Ovary (tissue), 10 donors: Measurements from ENCODE around the gene APBA2. TPM values are rescaled to one million over a fixed set of nuclear protein-coding genes. Genes with fewer than 3 reads are reported as not detected.
A peak's percentile ranks its signal among the peaks of the same experiment; 100 is the strongest.
"Not testable (repeated sequence)": the region's sequence is repeated elsewhere in the genome, so short reads cannot be mapped to it uniquely, and the experiment has no call there.

Experiments
- DNase-seq, 5 donors: peaks; one replicate each; pipeline ENCODE4 v3.0.0-alpha.2; 2019 to 2020
- H3K27ac ChIP-seq, 2 donors: fragments of 200-600 bp; one replicate each; pipeline versions ENCODE4 v1.5.1 to v1.8.0; 2019 to 2022
- H3K27me3 ChIP-seq: fragments of 200-600 bp; one replicate; pipeline ENCODE4 v1.8.0; 2022
- H3K36me3 ChIP-seq: fragments of 200-600 bp; sonication (generic); one replicate; pipeline ENCODE4 v1.5.1; 2019
- H3K4me1 ChIP-seq: one replicate; pipeline ENCODE4 v1.8.1; 2013; ENCODE audit warnings: mild to moderate bottlenecking, moderate library complexity; ENCODE audit not compliant: insufficient read depth
- H3K4me3 ChIP-seq: fragments of 200-600 bp; sonication (generic); one replicate; pipeline ENCODE4 v1.5.1; 2017
- H3K9me3 ChIP-seq, 2 donors: fragments of 200-600 bp in 1 of 2; sonication (generic) in 1 of 2; one replicate each; pipeline versions ENCODE4 v1.5.1 to v1.8.1; 2013 to 2019; ENCODE audit warnings: mild to moderate bottlenecking in 1 of 2, moderate library complexity in 1 of 2
- POLR2A ChIP-seq: fragments of 450-650 bp; IDR thresholded peaks from one replicate; pipeline ENCODE4 v1.6.1; 2017; ENCODE audit warnings: antibody characterized with exemption, mild to moderate bottlenecking, moderate library complexity
- WGBS, 3 donors: extraction: QIAGEN DNeasy Blood & Tissue Kit in 1 of 3; methylation state at CpG; one replicate each; pipeline versions ENCODE4 v1.1.5 to v1.1.7; 2013 to 2017; 5-methylcytosine and 5-hydroxymethylcytosine counted together
- intact Hi-C, 4 donors: fragments of 100-400 bp; cut with DNase I; formaldehyde crosslinking; loops; one replicate each; pipeline versions ENCODE4 v1.11.0 to v1.15.1; 2022 to 2023
- long read RNA-seq, 3 donors: library from polyadenylated mRNA in 2 of 3; unstranded in 2 of 3; transcript quantifications; one replicate each; pipeline ENCODE4 v2.0.0 and lab custom pipeline, GENCODE V29; 2021 to 2026
- polyA plus RNA-seq, 2 donors: library from polyadenylated mRNA; stranded (reverse); fragments of 200-250 nt in 1 of 2; fragments of 350-450 nt in 1 of 2; fragmentation: Illumina TruSeq in 1 of 2; extraction: RNeasy Lipid Tissue Mini Kit (QIAGEN cat#74804) in 1 of 2; gene quantifications; one replicate each; pipeline ENCODE4 v1.2.3, GENCODE V29; 2013 to 2014
- total RNA-seq, 7 donors: library from RNA; depleted of rRNA in 2 of 7; stranded (reverse); fragments of >200 nt in 2 of 7; fragmentation: NEBNext Ultra II Directional in 3 of 7; extraction: Animal tissue kit (Norgen Biotek cat#: 25700) in 3 of 7; gene quantifications; one replicate each; pipeline versions ENCODE4 v1.1.0 to v1.2.4, GENCODE V29; 2016 to 2023
- donor health status: DM: no; HTN: no; CAD: no; lungs with moderate emphysema.
- donor health status: DM: no; HTN: no; CAD: no.
- donor health status: Bipolar disorder and iron deficiency.
- donor health status: DM: yes; HTN: yes; CAD: no.
- donor health status: DM: no; HTN: no; CAD: no.
- donor health status: DM: yes; HTN: yes; CAD: no.

APBA2 gene
- total RNA-seq, result 1 to 10 TPM in 5 of 7 donors, under 1 TPM in 2; 0.53 to 3.1 (median 1.1) TPM
- 1 to 10 TPM; 1.4 to 1.9 TPM for polyA plus RNA-seq
- long read RNA-seq, donor 1, partial matches to known transcripts, result 3 of 3 reads
- long read RNA-seq, donor 1, other reads (novel, unspliced or antisense), result 0 of 3 reads
- long read RNA-seq, donor 2, result 0 reads
- long read RNA-seq, donor 3, partial matches to known transcripts, result 1 of 2 reads
- long read RNA-seq, donor 3, other reads (novel, unspliced or antisense), result 1 of 2 reads

DNA sequence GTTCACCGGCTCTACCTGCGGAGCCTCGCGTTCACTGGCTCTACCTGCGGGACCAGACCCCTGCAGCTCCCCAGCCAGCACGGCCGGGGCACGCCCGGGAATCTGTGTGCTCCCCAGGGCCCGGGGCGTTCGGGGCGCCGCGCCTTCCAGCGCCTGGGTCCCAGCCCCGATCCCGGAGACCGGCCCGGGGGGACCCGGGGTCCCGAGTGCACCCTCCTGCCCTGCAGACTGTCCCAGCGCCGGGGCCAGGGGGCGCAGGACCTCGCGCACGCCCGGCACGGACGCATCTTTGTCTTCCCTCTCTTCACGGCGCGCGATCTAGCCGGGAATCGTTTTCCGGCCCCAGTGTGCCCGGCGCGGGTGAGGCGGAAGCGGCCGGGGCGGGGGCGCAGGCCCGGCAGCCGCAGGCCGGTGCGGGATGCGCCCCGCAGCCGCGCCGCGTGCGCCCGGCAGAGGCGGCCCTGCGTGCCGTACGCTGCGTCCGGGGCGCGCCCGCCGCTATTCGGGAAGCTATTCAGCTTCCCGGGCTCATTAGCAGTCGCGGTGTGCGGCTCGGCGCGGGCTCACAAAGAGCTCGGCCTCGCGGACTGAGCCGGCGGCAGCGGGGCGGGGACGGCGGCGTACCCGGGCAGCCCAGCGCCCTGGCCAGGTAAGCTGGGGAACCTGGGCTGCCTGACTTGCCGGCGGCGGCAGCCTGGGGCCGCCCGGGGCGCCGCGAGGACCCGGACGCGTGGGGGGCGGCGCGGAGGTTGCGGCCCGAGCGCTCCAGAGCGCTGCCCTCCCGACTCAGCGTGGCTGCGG, at the start of gene APBA2:
Gene APBA2, plus strand, starts transcription at position 345 of the 801 bp plus-strand sequence. CDS start 167,911 bp downstream, outside the sequence.
- intact Hi-C loops, result no loop called here
- H3K27me3 ChIP-seq, result no peaks in the 10 kb centered on the region
- TF ChIP-seq POLR2A, result no peak
- H3K36me3 ChIP-seq, result no peaks in the 10 kb centered on the region
- H3K27ac ChIP-seq, result no peak within 1 kb of the TSS
- 0 to 1% (median 1%) methylated on average over 33 to 109 of the region's 109 CpGs for WGBS, 3 donors
- peaks cover 5% of the 10 kb centered on the region for H3K4me1 ChIP-seq
- H3K4me3 ChIP-seq, result no peak within 1 kb of the TSS
- H3K9me3 ChIP-seq, result no peaks in the 10 kb centered on the region
- DNase-seq, result peak in 1 of 5 donors; percentile 31

DNA sequence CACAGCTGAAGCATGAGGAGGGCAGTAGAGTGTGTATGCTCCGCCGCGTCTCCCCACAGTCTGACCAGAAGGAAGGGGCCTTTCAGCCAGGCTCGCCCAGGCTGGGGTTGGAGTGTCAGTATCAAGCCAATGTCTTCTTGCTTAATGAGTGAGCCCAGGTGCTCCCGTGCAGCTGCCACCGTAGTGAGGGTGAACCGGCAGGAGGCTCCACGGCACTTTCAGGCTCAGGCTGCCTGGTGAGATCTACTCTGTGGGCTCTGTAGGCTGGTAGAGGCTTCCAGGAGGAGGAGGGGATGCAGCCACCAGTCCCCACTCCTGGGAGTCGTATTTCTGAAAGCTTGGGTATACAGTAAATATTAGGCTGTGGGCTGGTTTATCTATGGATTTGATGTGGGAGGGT, 45.5 kb upstream of the APBA2 start:
- H3K27ac ChIP-seq, H3K27me3 ChIP-seq, H3K36me3 ChIP-seq, H3K4me1 ChIP-seq, H3K9me3 ChIP-seq, intact Hi-C loops, DNase-seq, H3K4me3 ChIP-seq: not testable (repeated sequence)
- WGBS, 3 donors, result 63 to 67% (median 65%) methylated on average over 2 to 9 of the region's 9 CpGs

DNA sequence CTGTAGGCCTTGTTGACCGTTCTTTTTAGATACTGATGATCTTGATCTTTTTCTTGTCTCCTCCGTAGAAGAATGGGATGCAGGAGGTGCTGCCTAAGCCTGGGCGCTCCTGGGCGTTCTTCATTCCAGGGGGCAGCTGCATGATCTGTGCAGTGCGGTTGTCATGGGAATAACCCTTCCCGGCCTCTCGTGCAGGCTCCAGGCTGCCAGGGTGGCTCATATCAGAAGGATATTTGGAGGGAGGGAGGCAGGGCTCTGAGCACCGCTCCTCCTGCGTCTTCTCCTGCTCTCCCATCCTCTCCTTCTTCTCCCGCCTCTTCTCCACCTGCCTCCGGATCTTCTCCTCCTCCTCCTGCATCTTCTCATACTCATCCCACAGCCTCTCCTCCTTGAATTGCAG, 43.6 kb upstream of the APBA2 start:
- 39 to 50% (median 41%) methylated on average over 11 of the region's 11 CpGs for WGBS, 3 donors
- H3K4me3 ChIP-seq, DNase-seq, H3K27me3 ChIP-seq, H3K9me3 ChIP-seq, H3K36me3 ChIP-seq, intact Hi-C loops, H3K27ac ChIP-seq, H3K4me1 ChIP-seq: not testable (repeated sequence)

DNA sequence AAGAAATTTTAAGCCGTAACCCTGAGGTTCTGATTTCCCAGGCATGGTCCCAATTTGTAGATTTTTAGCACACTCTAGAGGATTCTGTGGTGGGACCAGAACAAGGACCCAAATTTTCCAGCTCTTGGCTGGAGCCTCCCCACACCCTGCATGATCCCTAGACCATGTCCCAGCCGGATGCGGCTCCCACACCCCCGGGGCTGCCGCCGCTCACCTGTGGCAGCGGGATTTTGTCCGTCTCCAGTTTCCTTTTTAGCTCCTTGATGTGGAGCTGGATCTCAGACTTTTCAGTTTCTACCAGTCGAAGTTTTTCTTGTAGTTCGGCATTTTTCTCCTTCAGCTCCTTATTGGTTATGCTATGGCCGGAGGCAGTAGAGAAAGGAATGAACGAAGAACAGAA, 42.3 kb upstream of the APBA2 start:
- H3K4me3 ChIP-seq, H3K27ac ChIP-seq, DNase-seq, H3K9me3 ChIP-seq, H3K36me3 ChIP-seq, H3K27me3 ChIP-seq, intact Hi-C loops, H3K4me1 ChIP-seq: not testable (repeated sequence)
- WGBS, 3 donors, result 92 to 95% (median 94%) methylated on average over 12 of the region's 12 CpGs

DNA sequence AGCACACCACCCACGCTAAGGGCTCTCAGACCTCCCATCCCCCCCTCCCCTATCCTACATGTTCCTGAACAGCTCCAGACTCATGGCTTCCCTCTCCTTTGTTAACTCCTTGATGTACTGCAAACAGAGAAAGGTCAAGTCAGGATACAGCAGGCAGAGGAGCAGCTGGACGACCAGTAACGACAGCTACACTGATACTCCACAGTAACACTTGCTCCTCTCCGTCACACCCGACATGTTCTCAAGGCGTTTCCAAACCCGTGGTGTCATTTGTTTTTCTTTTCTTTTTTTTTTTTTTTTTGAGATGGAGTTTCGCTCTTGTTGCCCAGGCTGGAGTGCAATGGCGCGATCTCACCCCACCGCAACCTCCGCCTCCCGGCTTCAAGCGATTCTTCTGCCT, 41.6 kb upstream of the APBA2 start:
- H3K36me3 ChIP-seq, H3K27me3 ChIP-seq, H3K27ac ChIP-seq, H3K4me1 ChIP-seq, intact Hi-C loops, H3K4me3 ChIP-seq, H3K9me3 ChIP-seq, DNase-seq: not testable (repeated sequence)
- 69 to 76% (median 72%) methylated on average over 11 to 14 of the region's 14 CpGs for WGBS, 3 donors

DNA sequence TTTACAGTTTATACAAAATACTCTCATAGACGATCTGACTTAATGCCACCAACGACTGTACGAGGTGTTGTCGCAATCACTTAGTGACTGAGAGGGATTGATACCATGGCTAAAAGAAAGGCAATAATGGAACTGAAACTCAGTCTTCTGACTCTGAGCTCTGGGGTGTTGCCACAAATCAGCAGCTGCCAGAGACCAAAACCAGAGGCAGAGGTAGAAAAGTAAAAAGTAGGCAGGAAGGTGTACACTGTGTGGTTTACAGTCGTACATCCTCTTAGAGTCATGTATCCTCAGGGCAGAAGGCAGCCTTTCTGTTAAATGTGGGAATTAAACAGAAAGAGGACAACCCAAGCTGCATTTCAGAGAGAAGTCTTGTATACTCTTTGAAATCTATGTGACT, 38.5 kb upstream of the APBA2 start:
- 70 to 84% (median 80%) methylated on average over 3 to 5 of the region's 5 CpGs for WGBS, 3 donors
- H3K36me3 ChIP-seq, H3K27ac ChIP-seq, H3K27me3 ChIP-seq, DNase-seq, intact Hi-C loops, H3K4me3 ChIP-seq, H3K9me3 ChIP-seq, H3K4me1 ChIP-seq: not testable (repeated sequence)

DNA sequence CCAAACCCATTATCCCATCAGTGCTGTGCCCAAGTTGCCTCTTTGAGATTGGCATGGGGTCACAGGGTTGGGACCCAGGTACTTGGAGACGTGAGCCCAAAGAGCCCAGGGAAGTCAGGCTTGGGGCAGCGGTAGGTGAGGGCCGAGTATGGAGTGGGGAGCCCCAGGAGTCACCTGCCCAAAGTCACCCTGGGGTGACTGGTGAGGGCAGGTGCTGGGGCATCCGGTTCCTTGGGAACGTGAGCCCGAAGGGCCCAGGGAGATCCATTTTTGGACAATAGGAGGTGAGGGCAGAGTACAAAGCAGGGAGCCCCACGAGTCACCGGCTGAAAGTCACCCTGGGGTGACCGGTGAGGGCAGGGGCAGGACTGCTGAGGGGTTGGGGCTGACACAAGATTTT, 37.8 kb upstream of the APBA2 start:
- H3K4me1 ChIP-seq, H3K36me3 ChIP-seq, H3K9me3 ChIP-seq, H3K4me3 ChIP-seq, H3K27ac ChIP-seq, H3K27me3 ChIP-seq, intact Hi-C loops, DNase-seq: not testable (repeated sequence)
- WGBS, 3 donors, result 86 to 95% (median 89%) methylated on average over 6 to 9 of the region's 9 CpGs

DNA sequence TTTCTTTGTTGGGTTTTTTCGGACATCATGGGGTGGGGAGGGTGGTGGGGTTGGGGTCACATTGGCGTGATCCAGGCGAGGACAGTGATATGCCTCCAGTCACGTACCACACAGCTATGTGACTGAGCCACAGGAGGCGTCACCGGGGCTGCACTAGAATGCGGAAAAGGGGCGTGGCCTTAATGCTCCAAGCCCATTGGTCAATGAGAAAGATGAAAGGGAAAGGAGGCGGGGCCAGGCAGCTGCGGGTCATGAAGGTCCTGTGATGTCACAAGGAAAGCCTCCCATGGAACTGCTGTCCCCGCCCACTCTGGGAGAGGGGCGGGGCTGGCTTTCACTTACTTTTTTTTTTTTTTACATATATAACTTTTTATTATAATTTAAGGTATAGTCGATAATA, 37.3 kb upstream of the APBA2 start, which contains the start of gene GOLGA6L7:
Gene GOLGA6L7, minus strand, starts transcription at position 124 of the 400 bp plus-strand sequence. Its CDS starts 95 bp downstream, at position 29.
- DNase-seq, H3K4me1 ChIP-seq, H3K27me3 ChIP-seq, H3K27ac ChIP-seq, H3K9me3 ChIP-seq, H3K36me3 ChIP-seq, H3K4me3 ChIP-seq, intact Hi-C loops: not testable (repeated sequence)
- 89 to 93% (median 93%) methylated on average over 13 of the region's 13 CpGs for WGBS, 3 donors

DNA sequence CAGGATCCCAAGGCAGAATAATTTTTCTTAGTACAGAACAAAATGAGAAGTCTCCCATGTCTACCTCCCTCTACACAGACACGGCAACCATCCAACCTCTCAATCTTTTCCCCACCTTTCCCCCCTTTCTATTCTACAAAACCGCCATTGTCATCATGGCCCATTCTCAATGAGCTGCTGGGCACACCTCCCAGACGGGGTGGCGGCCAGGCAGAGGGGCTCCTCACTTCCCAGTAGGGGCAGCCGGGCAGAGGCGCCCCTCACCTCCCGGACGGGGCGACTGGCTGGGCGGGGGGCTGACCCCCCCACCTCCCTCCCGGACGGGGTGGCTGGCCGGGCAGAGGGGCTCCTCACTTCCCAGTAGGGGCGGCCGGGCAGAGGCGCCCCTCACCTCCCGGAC, 36.5 kb upstream of the APBA2 start:
- H3K4me3 ChIP-seq, H3K27me3 ChIP-seq, H3K36me3 ChIP-seq, intact Hi-C loops, DNase-seq, H3K27ac ChIP-seq, H3K4me1 ChIP-seq, H3K9me3 ChIP-seq: not testable (repeated sequence)
- 95 to 100% (median 96%) methylated on average over 2 to 13 of the region's 17 CpGs for WGBS, 3 donors

DNA sequence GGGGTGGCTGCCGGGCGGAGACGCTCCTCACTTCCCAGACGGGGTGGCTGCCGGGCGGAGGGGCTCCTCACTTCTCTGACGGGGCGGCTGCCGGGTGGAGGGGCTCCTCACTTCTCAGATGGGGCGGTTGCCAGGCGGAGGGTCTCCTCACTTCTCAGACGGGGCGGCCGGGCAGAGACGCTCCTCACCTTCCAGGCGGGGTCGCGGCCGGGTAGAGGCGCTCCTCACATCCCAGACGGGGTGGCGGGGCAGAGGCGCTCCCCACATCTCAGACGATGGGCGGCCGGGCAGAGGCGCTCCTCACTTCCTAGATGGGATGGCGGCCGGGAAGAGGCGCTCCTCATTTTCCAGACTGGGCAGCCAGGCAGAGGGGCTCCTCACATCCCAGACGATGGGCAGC, 36.0 kb upstream of the APBA2 start:
- H3K4me3 ChIP-seq, H3K27me3 ChIP-seq, H3K4me1 ChIP-seq, H3K36me3 ChIP-seq, H3K9me3 ChIP-seq, H3K27ac ChIP-seq, intact Hi-C loops, DNase-seq: not testable (repeated sequence)
- 95 to 98% (median 97%) methylated on average over 12 to 29 of the region's 31 CpGs for WGBS, 3 donors

DNA sequence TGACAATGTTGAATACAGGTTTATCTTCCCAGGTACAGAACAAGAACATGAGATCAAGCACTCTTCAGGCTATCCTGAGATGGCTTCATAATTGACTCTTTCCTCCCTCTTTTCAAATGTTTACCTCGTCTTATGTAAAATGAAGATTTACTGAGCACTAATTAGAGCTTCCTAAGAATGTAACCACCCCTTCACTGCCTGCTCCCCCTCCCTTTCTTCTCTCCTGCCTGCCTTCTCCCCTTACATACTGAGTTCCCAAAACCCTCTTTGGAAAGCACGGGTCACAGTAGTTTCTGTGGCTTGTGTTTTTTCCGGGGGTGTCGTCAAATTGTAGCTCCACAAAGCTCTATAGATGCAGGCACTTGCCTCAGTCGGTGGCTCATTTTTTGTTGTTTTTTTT, 32.1 kb upstream of the APBA2 start:
- H3K4me1 ChIP-seq, intact Hi-C loops, H3K27ac ChIP-seq, H3K27me3 ChIP-seq, H3K9me3 ChIP-seq, H3K36me3 ChIP-seq, H3K4me3 ChIP-seq, DNase-seq: not testable (repeated sequence)
- 16 to 26% (median 16%) methylated on average over 5 of the region's 5 CpGs for WGBS, 3 donors

DNA sequence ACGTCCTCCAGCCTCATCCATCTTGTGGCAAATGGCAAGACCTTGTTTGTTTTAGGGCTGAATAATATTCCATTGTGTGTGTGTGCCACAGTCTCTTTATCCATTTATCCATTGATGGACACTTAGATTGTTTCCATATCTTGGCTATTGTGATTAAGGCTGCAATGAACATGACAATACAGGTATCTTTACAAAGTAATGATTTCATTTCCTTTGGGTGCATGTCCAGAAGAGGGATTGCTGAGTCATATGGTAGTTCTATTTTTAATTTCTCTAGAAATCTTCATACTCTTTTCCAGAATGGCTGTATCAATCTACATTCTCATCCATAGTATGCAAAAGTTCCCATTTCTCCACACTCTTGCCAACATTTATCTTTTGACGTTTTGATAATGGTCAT, 31.2 kb upstream of the APBA2 start:
- H3K4me1 ChIP-seq, DNase-seq, intact Hi-C loops, H3K27ac ChIP-seq, H3K36me3 ChIP-seq, H3K27me3 ChIP-seq, H3K9me3 ChIP-seq, H3K4me3 ChIP-seq: not testable (repeated sequence)
- WGBS, 3 donors, result 49 to 77% (median 54%) methylated on average over 2 of the region's 2 CpGs
